IMR-90 (cell line): Measurements from ENCODE around the gene PTPRF. TPM values are rescaled to one million over a fixed set of nuclear protein-coding genes. Genes with fewer than 3 reads are reported as not detected.

Experiments
- ATAC-seq: fragments of 200-7000 bp; cut with Tn5 transposase; 2 replicates; pipeline ENCODE4 v1.9.1; 2020; ENCODE audit warnings: low read depth, mild to moderate bottlenecking, moderate library complexity
- BruUV-seq: library from RNA; stranded (reverse); fragments of 400-500 nt; replicated peaks from 2 replicates; lab custom pipeline; 2021; lab: Mats Ljungman, UMichigan
- CTCF ChIA-PET: fragments of 300-600 bp; formaldehyde crosslinking; extraction: SDS; loops from one replicate; lab custom pipeline; 2021; ENCODE audit warnings: antibody characterized with exemption; lab: Yijun Ruan, JAX
- POLR2A ChIA-PET: fragments of 300-600 bp; sonication (Branson Sonifier 250); formaldehyde crosslinking; loops from one replicate; lab custom pipeline; 2022; ENCODE audit warnings: antibody characterized with exemption; ENCODE audit not compliant: unreplicated experiment; lab: Charles Lee
- DNase-seq: peaks from one replicate; pipeline ENCODE4 v3.0.0; 2013
- H2AFZ ChIP-seq: replicated peaks from 2 replicates; pipeline ENCODE3; 2013; ENCODE audit warnings: low read length, mild to moderate bottlenecking; ENCODE audit not compliant: poor library complexity
- H2AK5ac ChIP-seq: 2 replicates; pipeline ENCODE4 v1.6.1; 2013; ENCODE audit warnings: low read depth, low read length, inconsistent platforms
- H2AK9ac ChIP-seq: replicated peaks from 2 replicates; pipeline ENCODE3; 2013; ENCODE audit warnings: mild to moderate bottlenecking, low read depth, low read length, moderate library complexity; ENCODE audit not compliant: poor library complexity
- H2BK120ac ChIP-seq: 2 replicates; pipeline ENCODE4 v1.6.1; 2013; ENCODE audit warnings: low read depth, low read length, inconsistent platforms
- H2BK15ac ChIP-seq: 3 replicates; pipeline ENCODE4 v1.6.1; 2013; ENCODE audit warnings: low read depth, low read length, inconsistent platforms
- H2BK20ac ChIP-seq: 2 replicates; pipeline ENCODE4 v1.6.1; 2013; ENCODE audit warnings: low read depth, mild to moderate bottlenecking, inconsistent platforms, low read length, moderate library complexity
- H2BK5ac ChIP-seq: 2 replicates; pipeline ENCODE4 v1.6.1; 2013; ENCODE audit warnings: mild to moderate bottlenecking, low read depth, low read length, inconsistent platforms; ENCODE audit not compliant: poor library complexity, severe bottlenecking
- H3K14ac ChIP-seq: replicated peaks from 2 replicates; pipeline ENCODE4 v1.6.1; 2013; ENCODE audit warnings: low read depth, low read length, inconsistent platforms
- H3K18ac ChIP-seq: 2 replicates; pipeline ENCODE4 v1.6.1; 2013; ENCODE audit warnings: low read depth, low read length, control low read depth
- H3K23ac ChIP-seq: 2 replicates; pipeline ENCODE4 v1.6.1; 2013; ENCODE audit warnings: low read depth, low read length, inconsistent platforms
- H3K27ac ChIP-seq: 2 replicates; pipeline ENCODE4 v1.5.1; 2013; ENCODE audit warnings: mild to moderate bottlenecking, control low read depth, low read length; ENCODE audit not compliant: insufficient read depth
- H3K27me3 ChIP-seq: 2 replicates; pipeline ENCODE4 v1.6.1; 2013; ENCODE audit warnings: low read length; ENCODE audit not compliant: control insufficient read depth, insufficient read depth
- H3K36me3 ChIP-seq: 2 replicates; pipeline ENCODE4 v1.6.1; 2013; ENCODE audit warnings: low read length, mixed read lengths; ENCODE audit not compliant: control insufficient read depth, insufficient read depth
- H3K4ac ChIP-seq: 2 replicates; pipeline ENCODE4 v1.6.1; 2013; ENCODE audit warnings: low read depth, low read length, inconsistent platforms
- H3K4me1 ChIP-seq: 2 replicates; pipeline ENCODE4 v1.6.1; 2013; ENCODE audit warnings: low read length, mixed read lengths; ENCODE audit not compliant: control insufficient read depth, insufficient read depth
- H3K4me2 ChIP-seq: 2 replicates; pipeline ENCODE4 v1.6.1; 2013; ENCODE audit warnings: low read depth, mild to moderate bottlenecking, control low read depth, low read length, moderate library complexity
- H3K4me3 ChIP-seq: 2 replicates; pipeline ENCODE4 v1.5.1; 2013; ENCODE audit warnings: low read depth, mild to moderate bottlenecking, control low read depth, low read length, moderate library complexity; ENCODE audit not compliant: insufficient read depth
- H3K56ac ChIP-seq: 2 replicates; pipeline ENCODE4 v1.6.1; 2013; ENCODE audit warnings: low read length, inconsistent platforms; ENCODE audit not compliant: insufficient read depth; ENCODE audit errors: extremely low read depth
- H3K79me1 ChIP-seq, 2 experiments: 2 replicates each; pipeline ENCODE4 v1.6.1; 2013; ENCODE audit warnings: low read length in 2 of 2, inconsistent platforms in 1 of 2, low read depth in 1 of 2
- H3K9ac ChIP-seq: 2 replicates; pipeline ENCODE4 v1.6.1; 2013; ENCODE audit warnings: low read depth, low read length, control low read depth
- H3K9me1 ChIP-seq: 2 replicates; pipeline ENCODE4 v1.6.1; 2013; ENCODE audit warnings: low read length, inconsistent platforms; ENCODE audit not compliant: insufficient read depth
- H3K9me3 ChIP-seq: 2 replicates; pipeline ENCODE4 v1.6.1; 2013; ENCODE audit warnings: low read length; ENCODE audit not compliant: control insufficient read depth, insufficient read depth
- H4K20me1 ChIP-seq: 2 replicates; pipeline ENCODE4 v1.6.1; 2013; ENCODE audit warnings: low read length, inconsistent platforms; ENCODE audit not compliant: insufficient read depth
- H4K5ac ChIP-seq: 2 replicates; pipeline ENCODE4 v1.6.1; 2013; ENCODE audit warnings: mild to moderate bottlenecking, low read depth, low read length, control low read depth
- H4K8ac ChIP-seq, 2 experiments: 2 replicates each; pipeline ENCODE4 v1.6.1; 2013; ENCODE audit warnings: low read depth in 2 of 2, low read length in 2 of 2, control low read depth in 1 of 2, inconsistent platforms in 1 of 2
- H4K91ac ChIP-seq: 2 replicates; pipeline ENCODE4 v1.6.1; 2013; ENCODE audit warnings: low read depth, low read length, inconsistent platforms; ENCODE audit not compliant: insufficient read depth
- BHLHE40 ChIP-seq: fragments of 150-350 bp; IDR thresholded peaks from 2 replicates; pipeline ENCODE4 v1.6.1; 2016; ENCODE audit warnings: mild to moderate bottlenecking, low read depth, low read length
- CHD1 ChIP-seq: IDR thresholded peaks from 2 replicates; pipeline ENCODE4 v1.6.1; 2012; ENCODE audit warnings: low read depth, low read length, improper control_type of control experiment
- CTCF ChIP-seq: conservative IDR thresholded peaks from 2 replicates; pipeline ENCODE4 v1.5.1; 2012; ENCODE audit warnings: mild to moderate bottlenecking, low read depth, low read length, improper control_type of control experiment
- NFE2L2 ChIP-seq: fragments of 150-350 bp; IDR thresholded peaks from 2 replicates; pipeline ENCODE4 v1.6.1; 2016; ENCODE audit warnings: low read depth, mild to moderate bottlenecking, low read length
- WGBS, 2 experiments: methylation state at CpG; one replicate each; pipeline versions ENCODE4 v1.1.5 to v1.1.7; 2013; ENCODE audit warnings: missing lambda C conversion rate in 2 of 2; ENCODE audit not compliant: insufficient read length in 1 of 2; ENCODE audit errors: extremely low coverage in 2 of 2; 5-methylcytosine and 5-hydroxymethylcytosine counted together
- dilution Hi-C: fragments of 300-500 bp; cut with HindIII; formaldehyde crosslinking; loops from one replicate; pipeline ENCODE4 v1.14.3; 2018; ENCODE audit warnings: low sequenced_read_pairs; ENCODE audit not compliant: unreplicated experiment
- in situ Hi-C: fragments of 300-500 bp; cut with MboI; formaldehyde crosslinking; loops from 3 replicates; pipeline ENCODE4 v1.14.3; 2019; ENCODE audit warnings: low sequenced_read_pairs, inconsistent platforms, mixed read lengths
- intact Hi-C: fragments of 100-400 bp; cut with micrococcal nuclease; formaldehyde crosslinking; loops from 2 replicates; pipeline ENCODE4 v1.10.0; 2022
- polyA plus RNA-seq, 3 experiments: library from polyadenylated mRNA; depleted of rRNA; stranded (reverse); fragments of >200 nt; gene quantifications; 2 replicates each; pipeline ENCODE4 v1.2.3, GENCODE V29; 2012; ENCODE audit warnings: low replicate concordance in 1 of 3
- total RNA-seq: library from RNA; depleted of rRNA; stranded (reverse); fragments of >200 nt; gene quantifications from 2 replicates; pipeline ENCODE4 v1.2.3, GENCODE V29; 2012

PTPRF gene
- total and polyA plus RNA-seq, 2 of the 4 experiments (the other 2 are of a cell fraction): 25.8 to 92.3 TPM

GRCh38 chr1:43664369-43664768, 133.7 kb downstream of the PTPRF start:
- Histone ChIP-seq H3K4ac (no peak overlapping the region), H3K9me1 (peaks cover 4% of the 10 kb centered on the region), H4K91ac (no peak overlapping the region), H2BK120ac (no peak overlapping the region), H3K9me3 (no peaks in the 10 kb centered on the region), H3K27me3 (no peaks in the 10 kb centered on the region), H3K14ac (no peak overlapping the region), H3K79me1 (peaks cover 14 to 46% of the 10 kb centered on the region in 2 experiments; a peak in 3 of 4 replicates), H4K5ac (no peak overlapping the region), H3K4me1 (no peaks in the 10 kb centered on the region), H3K4me3 (no peak overlapping the region), H2BK15ac (no peak overlapping the region), H2AFZ (no peak overlapping the region), H2AK5ac (no peak overlapping the region), H3K18ac (no peak overlapping the region), H3K36me3 (peaks cover 79% of the 10 kb centered on the region), H2AK9ac (no peak overlapping the region), H3K4me2 (no peak overlapping the region), H2BK5ac (no peak overlapping the region), H4K20me1 (peaks cover 11% of the 10 kb centered on the region), H3K27ac (no peak overlapping the region), H3K9ac (no peak overlapping the region), H3K23ac (no peak overlapping the region), H3K56ac (no peak overlapping the region), H2BK20ac (no peak overlapping the region), H4K8ac (no peak overlapping the region)
- DNase-seq (no peak), ATAC-seq (no peak)
- CTCF ChIA-PET: no interaction called here
- no CpG with 5 or more reads among the region's 4 CpGs for WGBS, 2 experiments
- BruUV-seq: no TSS peak
- POLR2A ChIA-PET: no interaction called here
- in situ Hi-C loops: no loop called here
- dilution Hi-C loops: no loop called here
- no peak for TF ChIP-seq BHLHE40
- TF ChIP-seq CHD1: no peak
- no peak for TF ChIP-seq NFE2L2
- TF ChIP-seq CTCF: no peak
- intact Hi-C loops: no loop called here
